SU-DHL-6 (cell line): ENCODE measurements around the gene ALG6.
"Not testable (repeated sequence)": the region's sequence is repeated elsewhere in the genome, so short reads cannot be mapped to it uniquely, and the experiment has no call there.

ENCODE experiments used
- EZH2phosphoT487 ChIP-seq: fragments of 200-600 bp; sonication (generic), shearing (Covaris generic); conservative IDR thresholded peaks from 2 replicates; pipeline ENCODE4 v1.6.1; 2018; ENCODE audit warnings: mild to moderate bottlenecking, antibody characterized with exemption, low read length, moderate library complexity, mixed read lengths
- TF ChIP-seq, protein P1 (sequence below): fragments of 200-600 bp; sonication (generic); IDR thresholded peaks from one replicate; pipeline ENCODE4 v1.5.1; 2017; ENCODE audit warnings: antibody characterized with exemption, mild to moderate bottlenecking, low read length, moderate library complexity; ENCODE audit not compliant: insufficient read depth, poor library complexity, severe bottlenecking

DNA sequence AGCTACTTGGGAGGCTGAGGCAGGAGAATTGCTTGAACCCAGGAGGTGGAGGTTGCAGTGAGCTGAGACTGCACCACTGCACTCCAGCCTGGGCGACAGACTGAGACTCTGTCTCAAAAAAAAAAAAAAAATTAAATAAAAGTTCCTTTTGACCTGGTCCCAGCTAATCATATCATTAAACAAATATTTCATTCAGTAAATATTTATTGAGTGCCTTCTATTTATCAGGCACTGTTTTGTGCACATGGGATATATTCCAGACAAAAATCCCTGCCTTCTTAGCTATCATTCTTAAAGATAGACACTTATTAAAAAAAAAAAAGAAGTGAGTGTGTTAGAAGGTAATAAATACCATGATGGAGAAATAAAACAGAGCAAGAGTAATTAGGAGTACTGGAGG lies 53.3 kb downstream of the ALG6 start:
- TF ChIP-seq, protein P1, sequence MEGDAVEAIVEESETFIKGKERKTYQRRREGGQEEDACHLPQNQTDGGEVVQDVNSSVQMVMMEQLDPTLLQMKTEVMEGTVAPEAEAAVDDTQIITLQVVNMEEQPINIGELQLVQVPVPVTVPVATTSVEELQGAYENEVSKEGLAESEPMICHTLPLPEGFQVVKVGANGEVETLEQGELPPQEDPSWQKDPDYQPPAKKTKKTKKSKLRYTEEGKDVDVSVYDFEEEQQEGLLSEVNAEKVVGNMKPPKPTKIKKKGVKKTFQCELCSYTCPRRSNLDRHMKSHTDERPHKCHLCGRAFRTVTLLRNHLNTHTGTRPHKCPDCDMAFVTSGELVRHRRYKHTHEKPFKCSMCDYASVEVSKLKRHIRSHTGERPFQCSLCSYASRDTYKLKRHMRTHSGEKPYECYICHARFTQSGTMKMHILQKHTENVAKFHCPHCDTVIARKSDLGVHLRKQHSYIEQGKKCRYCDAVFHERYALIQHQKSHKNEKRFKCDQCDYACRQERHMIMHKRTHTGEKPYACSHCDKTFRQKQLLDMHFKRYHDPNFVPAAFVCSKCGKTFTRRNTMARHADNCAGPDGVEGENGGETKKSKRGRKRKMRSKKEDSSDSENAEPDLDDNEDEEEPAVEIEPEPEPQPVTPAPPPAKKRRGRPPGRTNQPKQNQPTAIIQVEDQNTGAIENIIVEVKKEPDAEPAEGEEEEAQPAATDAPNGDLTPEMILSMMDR = not testable (repeated sequence)
- not testable (repeated sequence) for TF ChIP-seq EZH2phosphoT487
